Measurements from ENCODE around the gene KLRF2.

Gene KLRF2

DNA sequence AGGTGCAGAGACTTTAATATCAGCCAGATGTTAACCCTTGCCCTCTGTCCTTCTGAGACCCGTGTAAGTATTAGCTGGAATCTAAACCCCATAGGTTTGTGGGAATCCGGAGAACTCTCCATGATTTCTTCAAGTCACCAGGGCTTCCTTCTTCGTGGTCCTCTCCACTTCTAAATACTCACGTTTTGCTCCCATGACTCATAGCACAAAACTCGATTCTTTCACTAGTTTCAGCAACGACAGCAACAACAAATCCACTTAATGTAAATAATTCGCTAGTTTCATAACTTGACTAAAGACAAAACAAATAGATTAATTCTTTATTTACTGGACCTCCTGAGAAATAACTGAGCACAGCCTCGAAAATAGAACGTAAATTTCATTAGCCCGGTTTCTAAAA is 55.3 kb downstream of the KLRF2 start:
- peak; percentile 12 for DNase-seq (ENCODE audit: low read depth)

GRCh38 chr12:9940375-9940774 is 59.1 kb downstream of the KLRF2 start:
- no peak for DNase-seq (ENCODE audit: low read depth)

GRCh38 chr12:9941838-9942237 is 60.5 kb downstream of the KLRF2 start:
- no peak for DNase-seq (ENCODE audit: low read depth)

GRCh38 chr12:9943240-9943639 is 62.0 kb downstream of the KLRF2 start:
- DNase-seq (ENCODE audit: low read depth) = no peak

GRCh38 chr12:9944391-9944790 is 63.1 kb downstream of the KLRF2 start:
- no peak for DNase-seq (ENCODE audit: low read depth)

All from fibroblast of the conjunctiva (primary cell).